AG04449 (cell line): ENCODE results near the gene PARP1.

ENCODE experiments used
- CTCF ChIA-PET: fragments of 350-600 bp; formaldehyde crosslinking; extraction: SDS; loops from one replicate; lab custom pipeline; 2021; ENCODE audit warnings: antibody characterized with exemption; lab: Yijun Ruan, JAX
- POLR2A ChIA-PET: fragments of 400-600, 350-600 bp; formaldehyde crosslinking; extraction: SDS; loops from one replicate; lab custom pipeline; 2020; ENCODE audit warnings: antibody characterized with exemption, inconsistent platforms; lab: Yijun Ruan, JAX
- DNase-seq: peaks from one replicate; pipeline ENCODE4 v3.0.0-alpha.2; 2010; ENCODE audit warnings: low read depth, low spot score
- H3K4me3 ChIP-seq: 2 replicates; pipeline ENCODE4 v1.5.1; 2011; ENCODE audit warnings: low read depth, mild to moderate bottlenecking, control low read depth, low read length
- CTCF ChIP-seq: IDR thresholded peaks from one replicate; pipeline ENCODE4 v1.5.1; 2011; ENCODE audit warnings: mild to moderate bottlenecking, moderate library complexity, low read length, control low read depth, inconsistent platforms; ENCODE audit not compliant: insufficient read depth; ENCODE audit errors: missing control alignments

Gene PARP1

DNA sequence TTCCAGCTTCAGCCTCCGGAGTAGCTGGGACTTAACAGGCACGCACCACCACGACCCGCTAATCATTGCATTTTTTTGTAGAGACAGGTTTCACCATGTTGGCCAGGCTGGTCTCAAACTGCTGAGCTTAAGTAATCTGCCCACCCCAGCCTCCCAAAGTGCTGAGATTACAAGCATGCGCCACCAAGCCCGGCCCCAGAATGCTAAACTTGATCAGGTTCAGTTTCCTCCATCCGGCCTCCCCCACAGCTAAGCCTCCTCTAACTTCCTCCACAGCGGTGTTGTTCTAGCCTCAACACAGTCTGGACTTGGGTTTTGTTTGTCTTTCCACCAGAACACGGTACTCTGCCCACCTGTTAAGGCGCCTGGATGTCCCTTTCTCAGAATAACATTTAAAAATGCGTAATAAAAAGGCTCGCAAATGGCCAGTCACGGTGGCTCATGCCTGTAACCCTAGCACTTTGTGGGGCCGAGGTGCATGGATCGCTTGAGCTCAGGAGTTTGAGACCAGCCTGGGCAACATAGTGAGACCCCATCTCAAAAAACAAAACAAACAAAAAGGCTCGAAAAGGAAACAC, 2.4 kb downstream of the PARP1 start:
- ChIA-PET CTCF (interaction anchor here (1.2 to 7.0 kb wide), 5 partner anchors 8 to 282 kb away, joined by 3 to 116 read pairs (median 5); no protein-coding TSS in a partner anchor), POLR2A (no interaction called here)
- H3K4me3 ChIP-seq, result no peak overlapping the region
- TF ChIP-seq CTCF, result no peak
- DNase-seq, result no peak

DNA sequence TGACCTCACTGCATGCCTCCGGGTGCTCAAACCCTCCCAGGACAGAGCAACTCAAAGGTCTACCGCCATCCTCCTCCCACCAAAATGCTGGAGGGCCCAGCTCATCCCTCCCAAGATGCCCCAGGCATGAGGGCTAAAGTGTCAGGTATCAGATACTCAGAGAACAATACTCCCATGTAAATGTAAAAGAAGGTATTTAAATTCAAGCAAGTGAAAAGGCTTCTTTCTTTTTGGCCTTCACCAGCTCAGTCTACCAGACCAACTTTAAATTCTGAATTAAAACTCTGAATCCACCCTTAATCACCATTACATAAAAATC, 3.0 kb downstream of the PARP1 start:
- CTCF ChIA-PET, result interaction anchor here (0.7 to 7.0 kb wide), 5 partner anchors 9 to 281 kb away, joined by 3 to 116 read pairs (median 3); no protein-coding TSS in a partner anchor
- POLR2A ChIA-PET, result no interaction called here
- TF ChIP-seq CTCF, result no peak
- H3K4me3 ChIP-seq, result no peak overlapping the region
- DNase-seq, result no peak

DNA sequence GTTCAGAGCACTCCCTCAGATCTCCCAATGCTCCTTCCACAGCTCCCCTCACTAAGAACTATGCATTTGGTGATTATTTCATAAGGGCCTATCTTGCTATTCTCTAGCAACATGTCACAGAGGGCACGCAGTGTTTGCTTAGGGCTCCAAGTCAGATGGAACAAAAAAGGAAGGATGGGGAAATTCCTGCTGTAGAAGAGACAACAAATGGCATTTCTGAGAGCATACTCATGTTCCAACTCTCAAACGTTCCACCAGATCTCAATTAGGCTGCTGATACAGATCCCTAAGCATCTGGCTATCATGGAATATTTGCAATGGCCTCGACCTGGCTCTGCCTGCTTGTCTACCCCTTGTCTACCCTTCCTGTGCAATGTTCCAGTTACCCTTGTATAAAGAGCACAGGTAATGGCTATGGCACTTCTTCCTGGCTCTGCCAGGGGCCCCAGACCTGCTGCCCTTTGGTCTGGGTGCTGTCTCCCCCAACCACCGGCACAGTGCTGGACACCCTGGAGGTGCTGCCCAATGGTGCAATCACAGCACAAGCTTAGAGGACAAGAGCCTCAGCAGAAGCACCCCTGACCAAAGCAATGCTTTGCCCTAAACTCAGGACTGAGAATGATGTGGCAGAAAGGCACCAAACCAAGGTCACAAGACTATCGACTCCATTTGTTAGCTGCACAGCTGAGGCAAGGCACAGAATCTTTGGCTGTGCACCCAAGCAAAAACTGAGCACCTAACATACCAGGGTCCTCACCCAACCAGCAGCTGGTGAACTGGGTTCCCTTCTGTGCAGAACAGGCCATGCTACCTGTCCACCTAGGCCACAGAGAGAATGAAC, 3.6 kb downstream of the PARP1 start:
- CTCF ChIA-PET, result interaction anchor here (0.7 to 2.4 kb wide), 6 partner anchors 12 to 279 kb away, joined by 3 to 8 read pairs (median 4); no protein-coding TSS in a partner anchor
- H3K4me3 ChIP-seq, result no peak overlapping the region
- POLR2A ChIA-PET, result no interaction called here
- no peak for DNase-seq
- no peak for TF ChIP-seq CTCF

DNA sequence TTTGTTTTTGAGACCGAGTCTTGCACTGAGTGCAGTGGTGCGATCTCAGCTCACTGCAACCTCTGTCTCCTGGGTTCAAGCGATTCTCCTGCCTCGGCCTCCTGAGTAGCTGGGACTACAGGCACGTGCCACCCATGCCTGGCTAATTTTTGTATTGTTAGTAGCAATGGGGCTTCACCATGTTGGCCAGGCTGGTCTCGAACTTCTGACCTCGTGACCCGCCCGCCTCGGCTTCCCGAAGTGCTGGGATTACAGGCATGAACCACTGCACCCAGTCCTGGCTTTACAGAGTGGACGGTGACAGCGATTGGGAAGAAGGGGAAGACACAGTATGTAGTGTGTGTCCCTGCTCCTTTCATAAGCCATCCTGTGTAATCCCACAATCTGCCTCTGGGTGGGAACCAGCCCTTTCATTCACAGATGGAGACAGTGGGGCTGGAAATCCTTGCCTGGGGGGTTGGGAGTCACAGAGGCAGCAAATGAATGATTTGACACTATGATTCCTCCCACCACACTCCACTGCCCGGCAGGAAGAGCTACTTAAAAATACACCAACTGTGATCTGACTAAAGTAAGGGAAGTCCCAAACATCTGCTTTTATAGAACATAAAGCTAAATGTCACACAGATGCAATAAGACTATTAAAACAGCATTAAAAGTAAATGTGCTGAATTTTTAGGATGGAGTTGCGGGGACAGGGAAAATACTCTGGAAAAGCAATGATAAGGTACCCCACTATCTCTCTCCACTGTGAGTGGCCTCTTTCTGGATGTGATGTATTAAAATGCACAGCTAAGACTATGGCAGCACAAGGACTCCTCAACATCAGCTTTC, 4.5 kb downstream of the PARP1 start:
- no peak for DNase-seq
- TF ChIP-seq CTCF, result peak; percentile 7
- POLR2A ChIA-PET, result no interaction called here
- no peak overlapping the region for H3K4me3 ChIP-seq
- CTCF ChIA-PET, result interaction anchor here (0.7 to 2.4 kb wide), 6 partner anchors 11 to 278 kb away, joined by 3 to 8 read pairs (median 4); no protein-coding TSS in a partner anchor

- CTCF ChIA-PET, result interaction anchor here (0.9 to 1.3 kb wide), 2 partner anchors 12 to 17 kb away, joined by 4 to 8 read pairs; no protein-coding TSS in a partner anchor
- POLR2A ChIA-PET, result no interaction called here
- DNase-seq, result no peak
- no peak for TF ChIP-seq CTCF
- no peak overlapping the region for H3K4me3 ChIP-seq
These were observed 5.1 kb downstream of the PARP1 start for GRCh38 chr1:226402739-226403165.
